NCI-H524 (cell line): ENCODE measurements around the gene CELF2.
A peak's percentile ranks its signal among the peaks of the same experiment; 100 is the strongest.

Source experiments
- DNase-seq, 2 experiments: peaks; one replicate each; lab custom pipeline; 2025; lab: John Stamatoyannopoulos, UW

Gene CELF2

GRCh38 chr10:11058965-11059364 lies 41.3 kb downstream of the CELF2 start:
- DNase-seq: no peak

DNA sequence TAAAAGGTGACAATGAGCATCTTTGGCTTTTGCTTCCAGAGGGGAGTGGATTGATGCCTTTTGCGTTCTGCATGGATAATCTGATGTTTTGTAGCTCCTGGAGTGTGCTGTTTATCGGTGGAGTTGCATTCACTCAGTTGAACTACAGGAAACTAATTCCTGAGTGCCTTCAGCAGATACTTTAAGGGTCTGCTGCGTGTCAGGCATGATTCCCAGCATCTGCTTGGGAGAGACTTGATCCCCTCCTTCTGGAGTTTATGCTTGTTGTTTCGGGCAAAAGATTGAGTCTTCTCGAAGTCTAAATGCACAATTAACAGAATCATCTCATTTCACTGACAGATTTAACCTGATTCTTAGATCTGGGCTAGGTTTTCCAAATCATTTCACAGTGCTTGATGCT lies 46.2 kb downstream of the CELF2 start:
- no peak for DNase-seq

GRCh38 chr10:11064832-11065231 lies 47.2 kb downstream of the CELF2 start:
- no peak for DNase-seq

- DNase-seq: no peak
These were observed 47.9 kb downstream of the CELF2 start for GRCh38 chr10:11065567-11065966.

- no peak for DNase-seq
These were observed 48.8 kb downstream of the CELF2 start for GRCh38 chr10:11066520-11066919.

GRCh38 chr10:11068861-11069633 lies 51.4 kb downstream of the CELF2 start:
- DNase-seq: no peak

- DNase-seq: no peak
These were observed 55.7 kb downstream of the CELF2 start for GRCh38 chr10:11073410-11073809.

DNA sequence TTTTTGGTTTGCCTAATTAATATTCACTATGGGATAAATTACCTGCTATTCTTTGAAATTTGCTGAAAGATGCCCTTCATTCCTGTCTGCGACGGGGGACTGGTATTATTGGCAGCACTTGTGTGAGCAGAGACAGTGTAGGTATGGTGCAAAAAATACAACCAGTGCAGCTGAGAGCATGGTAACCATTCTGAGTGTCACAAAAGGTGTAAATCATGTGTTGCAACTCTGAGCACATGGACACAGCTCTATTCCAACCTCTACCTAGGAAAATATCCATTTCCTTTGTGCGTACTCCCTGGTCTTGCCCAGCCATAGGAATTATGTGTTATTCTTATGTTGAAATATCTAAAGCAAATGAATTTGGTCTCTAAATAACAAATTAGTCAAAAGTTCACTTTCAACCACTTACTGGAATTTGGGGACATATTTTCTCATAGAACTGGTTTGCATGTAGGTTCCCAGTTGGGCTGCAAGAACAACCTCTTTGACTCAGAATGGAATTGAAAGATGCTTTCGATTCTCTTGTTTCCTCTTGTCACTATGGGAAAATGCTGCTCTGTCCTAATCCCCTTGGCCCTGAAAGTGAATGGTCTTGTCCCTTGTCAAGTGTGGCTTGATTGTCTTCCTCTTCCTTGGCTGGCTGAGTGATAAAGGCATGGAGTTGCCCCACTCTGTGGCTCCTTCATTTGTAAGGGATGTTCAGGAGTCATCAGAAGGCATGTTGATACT lies 57.0 kb downstream of the CELF2 start:
- DNase-seq: no peak

DNA sequence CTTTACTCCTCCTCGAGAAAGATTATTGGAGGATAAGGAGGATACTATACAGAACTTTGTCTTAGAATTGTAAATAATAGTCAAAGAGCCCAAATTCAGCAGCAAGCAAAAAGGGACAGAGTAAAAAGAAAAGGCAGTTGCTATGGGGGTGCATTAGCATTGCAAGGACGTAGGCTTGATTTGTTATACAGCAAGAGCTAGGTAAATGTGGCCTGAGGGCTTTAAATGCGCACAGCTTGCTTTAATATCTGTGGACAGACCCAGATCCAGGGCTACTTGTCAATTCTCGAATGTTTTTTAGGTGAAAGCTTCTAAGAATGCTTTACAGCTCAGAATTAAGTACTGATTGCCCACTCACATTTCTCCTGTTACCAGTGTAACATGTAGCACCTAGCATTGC lies 58.5 kb downstream of the CELF2 start:
- DNase-seq: no peak

DNA sequence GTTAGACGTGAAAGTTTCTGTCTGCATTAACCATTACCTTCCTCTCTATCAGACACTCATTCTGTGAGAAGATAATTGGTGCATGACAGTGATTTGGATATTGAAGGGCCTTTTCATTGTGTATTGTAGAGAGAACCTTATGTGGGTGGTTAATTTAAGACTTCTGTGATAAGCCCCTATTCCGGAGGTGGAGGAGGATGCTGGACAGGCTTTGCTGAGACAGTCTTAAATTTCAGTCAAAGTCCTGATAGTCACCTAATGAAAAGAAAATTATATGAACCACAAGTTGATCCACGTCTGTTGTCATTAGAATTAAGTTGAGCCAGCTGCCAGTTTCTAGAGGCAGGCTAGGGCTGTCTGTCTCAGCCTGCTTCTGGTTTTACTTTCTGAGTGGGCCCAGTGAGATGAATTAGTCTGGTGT lies 62.9 kb downstream of the CELF2 start:
- DNase-seq: peak in 1 of 2 experiments; percentile 45

- no peak for DNase-seq
These were observed 63.7 kb downstream of the CELF2 start for GRCh38 chr10:11081408-11081807.

GRCh38 chr10:11082526-11082925 lies 64.9 kb downstream of the CELF2 start:
- DNase-seq: no peak

GRCh38 chr10:11083051-11083450 lies 65.4 kb downstream of the CELF2 start:
- DNase-seq: no peak

DNA sequence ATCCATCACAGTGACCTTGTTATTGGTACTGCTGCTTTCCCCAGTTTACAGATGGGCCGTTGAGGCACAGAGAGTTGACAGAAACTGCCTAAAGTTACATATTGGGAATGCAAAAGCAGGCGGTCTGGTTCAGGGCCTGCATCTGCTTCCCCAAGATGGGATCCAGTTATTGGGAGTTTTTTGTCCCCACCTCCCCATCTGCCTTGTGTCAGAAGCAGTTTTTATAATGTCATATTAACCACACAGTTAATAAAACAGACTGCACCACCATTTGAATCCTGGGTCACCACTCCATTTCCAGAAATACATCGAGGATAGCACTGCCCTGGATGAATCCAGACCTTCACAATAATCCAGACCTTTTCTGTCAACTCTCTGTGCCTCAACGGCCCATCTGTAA lies 67.9 kb downstream of the CELF2 start:
- DNase-seq: peak in 1 of 2 experiments; percentile 12

DNA sequence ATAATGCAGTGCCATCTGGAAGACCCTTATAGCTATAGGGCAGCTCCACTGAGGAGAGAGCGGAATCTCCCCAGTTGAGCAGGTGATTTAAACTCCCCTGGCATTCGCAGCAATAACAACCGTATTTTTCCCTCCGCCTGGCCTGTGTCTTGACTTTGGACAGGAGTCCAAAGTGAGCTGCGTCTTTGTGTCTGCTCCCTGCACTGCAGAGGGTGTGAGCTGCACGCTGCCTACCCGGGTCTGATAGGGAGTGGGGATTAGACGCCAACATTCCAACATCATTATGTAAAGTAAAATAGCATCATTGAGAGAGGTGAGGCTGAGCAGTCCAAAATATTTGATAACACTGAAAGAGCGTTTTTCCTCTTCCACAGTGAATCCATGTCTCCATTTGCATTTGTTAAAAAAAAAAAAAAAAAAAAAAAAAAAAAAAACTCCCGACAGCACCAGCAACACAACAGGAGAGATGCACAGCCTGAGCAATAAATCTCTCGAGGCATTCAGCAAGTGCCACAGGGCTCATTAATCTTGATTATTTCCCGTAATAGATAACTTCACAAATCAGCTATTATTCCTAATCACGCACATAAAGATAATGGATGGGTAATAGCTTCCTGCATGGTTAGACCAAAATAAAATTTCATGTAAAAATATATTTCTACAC lies 68.6 kb downstream of the CELF2 start:
- DNase-seq: peak in 1 of 2 experiments; percentile 30

DNA sequence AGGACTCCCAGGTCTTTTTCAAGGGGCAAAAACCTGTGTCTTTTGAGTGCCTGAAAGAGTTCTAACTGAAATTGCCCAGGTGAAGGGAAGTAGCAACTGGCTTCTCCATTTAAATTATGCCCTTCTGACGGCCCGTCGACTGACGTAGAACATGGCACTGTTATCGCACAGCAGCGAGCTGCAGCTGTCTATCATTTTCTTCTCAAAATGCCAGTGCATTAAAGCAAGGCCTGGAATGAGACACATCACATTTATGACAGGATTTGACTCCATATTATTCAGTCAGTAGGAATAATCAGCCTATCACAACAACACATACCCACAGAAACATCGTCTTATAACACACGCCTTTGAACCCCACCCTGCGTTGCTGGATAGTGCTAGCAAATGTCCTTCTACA lies 69.7 kb downstream of the CELF2 start:
- no peak for DNase-seq

GRCh38 chr10:11088709-11089108 lies 71.0 kb downstream of the CELF2 start:
- DNase-seq: no peak

DNA sequence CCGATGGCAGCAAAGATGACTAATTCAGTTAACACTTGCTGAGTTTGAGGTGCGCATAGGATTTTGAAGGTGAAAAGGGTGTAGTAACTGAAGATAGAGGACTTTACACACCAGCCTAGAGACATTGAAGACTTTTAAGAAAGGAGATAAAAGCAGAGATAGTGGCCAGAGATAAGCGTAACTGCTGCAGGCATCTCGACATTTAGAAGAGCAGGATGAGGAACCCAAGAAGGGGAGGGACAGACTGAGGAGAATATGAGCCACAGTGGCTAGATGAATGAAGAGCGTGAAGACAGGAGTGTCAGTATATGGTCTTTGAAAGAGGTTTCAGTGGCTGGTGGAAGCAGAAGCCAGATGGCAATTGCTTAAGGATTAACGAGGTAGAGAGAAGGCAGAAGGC lies 71.6 kb downstream of the CELF2 start:
- peak in 1 of 2 experiments; percentile 43 for DNase-seq

- no peak for DNase-seq
These were observed 73.9 kb downstream of the CELF2 start for GRCh38 chr10:11091517-11092102.

GRCh38 chr10:11093771-11094736 lies 76.4 kb downstream of the CELF2 start:
- no peak for DNase-seq

DNA sequence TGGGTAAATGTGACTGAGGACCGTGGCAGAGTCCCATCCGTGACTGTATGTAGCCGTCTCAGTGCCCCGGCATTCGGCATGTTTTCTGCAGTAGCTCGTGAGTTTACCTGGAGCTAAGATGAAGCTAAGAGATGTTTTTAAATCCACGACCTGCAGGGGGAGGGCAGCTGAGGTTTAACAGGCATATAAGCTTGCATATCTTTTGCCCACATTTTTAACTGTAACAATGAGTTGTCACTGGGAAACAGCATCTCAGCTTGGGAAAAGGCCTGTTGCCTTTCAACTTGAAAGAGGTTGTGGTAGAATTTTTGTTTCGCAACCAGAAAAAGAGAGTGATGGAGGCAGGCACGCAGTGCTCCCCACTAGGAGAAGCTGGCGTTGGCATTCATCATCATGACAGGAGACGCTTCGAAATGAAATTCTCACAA lies 77.7 kb downstream of the CELF2 start:
- no peak for DNase-seq
